Neuronal stem cell (in vitro differentiated cells): ENCODE results near the gene DNM1.
A peak's percentile ranks its signal among the peaks of the same experiment; 100 is the strongest.

Source experiments
- DNase-seq: peaks from one replicate; pipeline ENCODE4 v3.0.0-alpha.2; 2013; ENCODE audit warnings: low spot score
- H2AFZ ChIP-seq: one replicate; pipeline ENCODE4 v1.6.1; 2013; ENCODE audit warnings: mild to moderate bottlenecking, low read length, inconsistent platforms
- H2AK5ac ChIP-seq: 2 replicates; pipeline ENCODE4 v1.6.1; 2013; ENCODE audit warnings: low read depth, mild to moderate bottlenecking, inconsistent platforms, low read length, moderate library complexity, mixed read lengths
- H2BK120ac ChIP-seq: 2 replicates; pipeline ENCODE4 v1.6.1; 2013; ENCODE audit warnings: low read depth, mild to moderate bottlenecking, inconsistent platforms, low read length, moderate library complexity, mixed read lengths
- H2BK12ac ChIP-seq: one replicate; pipeline ENCODE4 v1.6.1; 2013; ENCODE audit warnings: low read length, inconsistent platforms
- H2BK15ac ChIP-seq: 2 replicates; pipeline ENCODE4 v1.6.1; 2013; ENCODE audit warnings: mild to moderate bottlenecking, low read length, inconsistent platforms, mixed read lengths
- H2BK5ac ChIP-seq: one replicate; pipeline ENCODE4 v1.6.1; 2013; ENCODE audit warnings: inconsistent platforms, mild to moderate bottlenecking, low read length, moderate library complexity
- H3K14ac ChIP-seq: one replicate; pipeline ENCODE4 v1.6.1; 2013; ENCODE audit warnings: low read length, inconsistent platforms
- H3K18ac ChIP-seq: 2 replicates; pipeline ENCODE4 v1.6.1; 2013; ENCODE audit warnings: low read length, inconsistent platforms
- H3K23ac ChIP-seq: 2 replicates; pipeline ENCODE4 v1.6.1; 2013; ENCODE audit warnings: low read depth, mild to moderate bottlenecking, mixed read lengths, low read length, inconsistent platforms; ENCODE audit not compliant: poor library complexity
- H3K27ac ChIP-seq: replicated peaks from 3 replicates; pipeline ENCODE4 v1.5.1; 2013; ENCODE audit warnings: low read length, inconsistent platforms
- H3K27me3 ChIP-seq, 3 experiments: 2 replicates each; pipeline ENCODE4 v1.6.1; 2013; ENCODE audit warnings: low read length in 3 of 3, mild to moderate bottlenecking in 2 of 3, inconsistent platforms in 1 of 3, low read depth in 1 of 3, mixed read lengths in 1 of 3, moderate library complexity in 1 of 3; ENCODE audit not compliant: control insufficient read depth in 3 of 3, insufficient read depth in 3 of 3
- H3K36me3 ChIP-seq, 2 donors: replicated peaks in 1 of 2; 2 replicates each; pipeline ENCODE4 v1.6.1; 2013; ENCODE audit warnings: low read length in 2 of 2; ENCODE audit not compliant: control insufficient read depth in 2 of 2, insufficient read depth in 2 of 2
- H3K4ac ChIP-seq: 2 replicates; pipeline ENCODE4 v1.6.1; 2013; ENCODE audit warnings: inconsistent platforms, mild to moderate bottlenecking, low read length, moderate library complexity
- H3K4me1 ChIP-seq, 2 donors: 1 replicate in 1 of 2; 2 replicates in 1 of 2; pipeline ENCODE4 v1.6.1; 2013; ENCODE audit warnings: low read length in 2 of 2, low read depth in 1 of 2; ENCODE audit not compliant: control insufficient read depth in 2 of 2, insufficient read depth in 1 of 2
- H3K4me2 ChIP-seq: one replicate; pipeline ENCODE4 v1.6.1; 2013; ENCODE audit warnings: mild to moderate bottlenecking, low read length, inconsistent platforms; ENCODE audit not compliant: insufficient read depth, poor library complexity, severe bottlenecking
- H3K4me3 ChIP-seq, 2 donors: 2 replicates each; pipeline ENCODE4 v1.5.1; 2013; ENCODE audit warnings: low read length in 2 of 2, mild to moderate bottlenecking in 2 of 2, inconsistent platforms in 1 of 2, moderate library complexity in 1 of 2
- H3K79me1 ChIP-seq: one replicate; pipeline ENCODE4 v1.6.1; 2013; ENCODE audit warnings: low read depth, mild to moderate bottlenecking, inconsistent platforms, low read length, moderate library complexity
- H3K9ac ChIP-seq: one replicate; pipeline ENCODE4 v1.6.1; 2013; ENCODE audit warnings: mild to moderate bottlenecking, low read depth, low read length, inconsistent platforms; ENCODE audit not compliant: poor library complexity
- H3K9me3 ChIP-seq, 2 donors: replicated peaks in 1 of 2; 2 replicates each; pipeline versions ENCODE3 to v1.6.1; 2013; ENCODE audit warnings: low read length in 2 of 2, mild to moderate bottlenecking in 2 of 2, inconsistent platforms in 1 of 2, low read depth in 1 of 2, mixed read lengths in 1 of 2, moderate library complexity in 1 of 2; ENCODE audit not compliant: control insufficient read depth in 2 of 2, insufficient read depth in 1 of 2
- H4K8ac ChIP-seq: one replicate; pipeline ENCODE4 v1.6.1; 2013; ENCODE audit warnings: low read depth, mild to moderate bottlenecking, inconsistent platforms, low read length, moderate library complexity
- H4K91ac ChIP-seq: one replicate; pipeline ENCODE4 v1.6.1; 2013; ENCODE audit warnings: low read length, low read depth, mild to moderate bottlenecking, inconsistent platforms; ENCODE audit not compliant: poor library complexity
- WGBS, 2 donors: extraction: QIAGEN DNeasy Blood & Tissue Kit; methylation state at CpG; one replicate each; pipeline ENCODE4 v1.1.7; 2013; ENCODE audit warnings: missing lambda C conversion rate in 2 of 2, mixed read lengths in 1 of 2; ENCODE audit not compliant: insufficient read length in 2 of 2, insufficient replicate concordance in 1 of 2; ENCODE audit errors: extremely low coverage in 2 of 2; 5-methylcytosine and 5-hydroxymethylcytosine counted together

Gene DNM1

DNA sequence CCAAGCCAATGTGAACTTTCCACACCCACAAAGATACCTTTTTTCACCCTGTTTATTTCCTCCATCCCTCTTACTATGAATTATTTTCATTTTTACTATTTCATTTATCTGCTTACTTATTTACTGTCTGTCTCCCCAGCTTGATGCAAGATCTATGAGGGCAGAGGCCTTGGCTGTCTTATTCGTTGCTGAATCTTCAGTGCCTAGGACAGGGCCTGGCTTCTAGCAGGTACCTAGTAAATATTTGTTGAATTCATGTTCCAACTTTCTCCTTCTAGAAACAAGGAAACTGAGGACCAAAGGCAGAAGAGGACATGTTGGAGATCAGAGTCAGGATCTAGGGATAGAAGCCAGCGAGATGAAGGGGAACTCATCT is 543 bp upstream of the DNM1 start:
- Histone ChIP-seq H3K4me2 (peak overlapping the region; percentile 52), H2AFZ (peak overlapping the region; percentile 98), H2AK5ac (no peak overlapping the region), H3K27ac (no peak overlapping the region), H3K4ac (no peak overlapping the region), H3K4me3 (peak overlapping the region in 1 of 2 donors; percentile 87), H3K9me3 (no peaks in the 10 kb centered on the region), H3K23ac (no peak overlapping the region), H2BK5ac (no peak overlapping the region), H4K91ac (no peak overlapping the region), H3K27me3 (no peaks in the 10 kb centered on the region), H3K14ac (no peak overlapping the region), H3K9ac (no peak overlapping the region), H3K18ac (no peak overlapping the region), H2BK15ac (no peak overlapping the region), H2BK12ac (no peak overlapping the region), H2BK120ac (no peak overlapping the region), H3K36me3 (peaks cover under 1 to 7% of the 10 kb centered on the region in 2 donors), H3K79me1 (peaks cover 9% of the 10 kb centered on the region), H4K8ac (no peak overlapping the region), H3K4me1 (peaks cover 8 to 22% of the 10 kb centered on the region in 2 donors)
- DNase-seq = no peak
- WGBS, 2 donors = no CpG with 5 or more reads among the region's 2 CpGs

- H4K8ac ChIP-seq = no peak overlapping the region
- H3K79me1 ChIP-seq = peaks cover 9% of the 10 kb centered on the region
- H2BK5ac ChIP-seq = peak overlapping the region; percentile 91
- H3K27me3 ChIP-seq = no peaks in the 10 kb centered on the region
- peak overlapping the region; percentile 83 for H3K4me2 ChIP-seq
- peak; percentile 48 for DNase-seq
- peak overlapping the region; percentile 87 to 91 for H3K4me3 ChIP-seq
- H3K14ac ChIP-seq = peak overlapping the region; percentile 75
- peak overlapping the region; percentile 98 for H3K18ac ChIP-seq
- H3K9ac ChIP-seq = peak overlapping the region; percentile 96
- H2AFZ ChIP-seq = peak overlapping the region; percentile 98
- H3K9me3 ChIP-seq = no peaks in the 10 kb centered on the region
- peaks cover 8 to 22% of the 10 kb centered on the region in 2 donors for H3K4me1 ChIP-seq
- peak overlapping the region; percentile 96 for H3K23ac ChIP-seq
- H4K91ac ChIP-seq = no peak overlapping the region
- WGBS, 2 donors = no CpG with 5 or more reads among the region's 67 CpGs
- H2BK120ac ChIP-seq = peak overlapping the region; percentile 68
- H2BK12ac ChIP-seq = peak overlapping the region; percentile 26
- H3K27ac ChIP-seq = peak overlapping the region; percentile 94
- peaks cover 0 to 10% of the 10 kb centered on the region in 2 donors for H3K36me3 ChIP-seq
- peak overlapping the region; percentile 58 for H2AK5ac ChIP-seq
- no peak overlapping the region for H3K4ac ChIP-seq
- H2BK15ac ChIP-seq = peak overlapping the region; percentile 70
Measured at GRCh38 chr9:128203707-128204551, 750 bp downstream of the DNM1 start.

DNA sequence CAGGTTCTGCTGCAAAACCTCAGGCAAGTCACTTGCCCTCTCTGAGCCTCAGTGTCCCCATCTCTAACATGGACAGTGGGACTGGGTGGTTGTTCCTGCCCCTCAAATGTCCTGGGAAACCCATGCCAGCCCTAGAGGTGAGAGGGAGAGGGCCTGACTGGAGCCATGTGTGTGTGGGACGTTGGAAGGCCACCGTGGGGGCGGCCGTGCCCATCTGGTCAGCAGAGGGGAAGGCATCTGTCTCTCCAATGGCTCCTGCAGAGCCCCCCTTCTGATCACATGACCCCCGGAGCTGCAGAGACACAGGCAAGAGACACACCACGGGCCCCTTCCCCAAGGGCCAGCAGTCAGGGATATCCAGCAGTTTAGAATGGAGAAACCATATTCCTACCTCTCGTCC is 1.7 kb downstream of the DNM1 start:
- peak overlapping the region; percentile 94 for H3K27ac ChIP-seq
- H3K36me3 ChIP-seq = peaks cover 0 to 10% of the 10 kb centered on the region in 2 donors
- no CpG with 5 or more reads among the region's 7 CpGs for WGBS, 2 donors
- H3K4ac ChIP-seq = no peak overlapping the region
- peak overlapping the region; percentile 64 for H3K9ac ChIP-seq
- peak overlapping the region; percentile 98 for H3K18ac ChIP-seq
- H3K4me3 ChIP-seq = peak overlapping the region; percentile 87 to 91
- peaks cover 8 to 22% of the 10 kb centered on the region in 2 donors for H3K4me1 ChIP-seq
- H4K91ac ChIP-seq = no peak overlapping the region
- peak overlapping the region; percentile 21 for H2BK120ac ChIP-seq
- no peak overlapping the region for H2BK12ac ChIP-seq
- peak overlapping the region; percentile 29 for H4K8ac ChIP-seq
- H2BK15ac ChIP-seq = no peak overlapping the region
- no peak overlapping the region for H2BK5ac ChIP-seq
- H2AK5ac ChIP-seq = peak overlapping the region; percentile 58
- no peaks in the 10 kb centered on the region for H3K9me3 ChIP-seq
- peaks cover 9% of the 10 kb centered on the region for H3K79me1 ChIP-seq
- DNase-seq = no peak
- H3K23ac ChIP-seq = peak overlapping the region; percentile 8
- H3K4me2 ChIP-seq = peak overlapping the region; percentile 83
- no peaks in the 10 kb centered on the region for H3K27me3 ChIP-seq
- H2AFZ ChIP-seq = peak overlapping the region; percentile 98
- no peak overlapping the region for H3K14ac ChIP-seq

GRCh38 chr9:128205296-128205944 is 2.2 kb downstream of the DNM1 start:
- Histone ChIP-seq H4K8ac (peak overlapping the region; percentile 29), H3K27me3 (no peaks in the 10 kb centered on the region), H3K36me3 (peaks cover 0 to 10% of the 10 kb centered on the region in 2 donors), H3K18ac (peak overlapping the region; percentile 68), H2BK12ac (peak overlapping the region; percentile 63), H3K79me1 (peaks cover 9% of the 10 kb centered on the region), H2BK15ac (no peak overlapping the region), H3K9me3 (no peaks in the 10 kb centered on the region), H3K4ac (peak overlapping the region; percentile 59), H2BK5ac (no peak overlapping the region), H4K91ac (no peak overlapping the region), H3K27ac (no peak overlapping the region), H3K4me2 (no peak overlapping the region), H3K23ac (peak overlapping the region; percentile 8), H3K9ac (peak overlapping the region; percentile 35), H2AK5ac (peak overlapping the region; percentile 58), H3K14ac (no peak overlapping the region), H3K4me3 (peak overlapping the region in 1 of 2 donors; percentile 20), H3K4me1 (peaks cover 8 to 22% of the 10 kb centered on the region in 2 donors), H2AFZ (no peak overlapping the region), H2BK120ac (peak overlapping the region; percentile 21)
- no peak for DNase-seq
- no CpG with 5 or more reads among the region's 16 CpGs for WGBS, 2 donors
